HG02588 (cell line): ENCODE data around the gene SHC3.

Source experiments
- ATAC-seq: cut with Tn5 transposase; IDR thresholded peaks from one replicate; pipeline ENCODE4 v1.9.1; 2021; ENCODE audit warnings: mild to moderate bottlenecking, moderate library complexity; ENCODE audit not compliant: unreplicated experiment

The SHC3 gene

DNA sequence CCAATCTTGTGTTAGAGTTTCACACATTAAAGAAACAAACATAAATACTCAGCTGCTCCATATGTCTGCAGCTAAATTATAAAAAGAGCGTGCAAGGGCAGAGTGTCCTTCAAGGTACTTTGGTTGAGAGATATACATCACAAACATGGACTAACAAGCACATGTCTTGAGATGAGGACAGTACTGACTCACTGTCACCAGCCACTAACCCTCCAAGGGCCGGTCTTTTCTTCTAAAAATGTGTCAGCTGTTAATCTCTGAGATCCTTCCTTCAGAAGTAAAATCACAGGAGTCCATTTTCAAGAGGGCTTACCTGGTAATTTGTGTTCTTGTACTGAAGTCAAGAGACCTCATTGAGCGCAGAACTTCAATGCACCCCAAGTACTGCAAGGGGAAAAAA lies 66.4 kb downstream of the SHC3 start:
- ATAC-seq: no peak

DNA sequence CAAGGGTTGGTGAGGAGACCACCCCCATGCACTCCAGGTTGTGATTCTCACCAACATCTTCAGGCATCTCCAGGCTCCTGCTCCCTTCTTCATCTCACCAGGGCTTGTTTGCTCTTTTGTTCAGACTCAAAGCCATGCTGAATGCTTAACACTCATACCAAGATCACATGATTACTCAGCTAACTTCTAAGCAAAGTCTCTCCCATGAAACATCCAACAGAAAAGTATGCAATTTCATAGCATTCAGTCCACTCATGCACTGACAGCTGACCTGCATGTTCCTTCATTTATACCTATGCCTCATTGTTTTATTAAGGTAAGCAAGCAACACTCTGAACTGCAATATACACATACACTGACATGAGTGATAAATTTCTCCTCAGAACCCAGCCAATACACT lies 69.0 kb downstream of the SHC3 start:
- ATAC-seq: no peak

DNA sequence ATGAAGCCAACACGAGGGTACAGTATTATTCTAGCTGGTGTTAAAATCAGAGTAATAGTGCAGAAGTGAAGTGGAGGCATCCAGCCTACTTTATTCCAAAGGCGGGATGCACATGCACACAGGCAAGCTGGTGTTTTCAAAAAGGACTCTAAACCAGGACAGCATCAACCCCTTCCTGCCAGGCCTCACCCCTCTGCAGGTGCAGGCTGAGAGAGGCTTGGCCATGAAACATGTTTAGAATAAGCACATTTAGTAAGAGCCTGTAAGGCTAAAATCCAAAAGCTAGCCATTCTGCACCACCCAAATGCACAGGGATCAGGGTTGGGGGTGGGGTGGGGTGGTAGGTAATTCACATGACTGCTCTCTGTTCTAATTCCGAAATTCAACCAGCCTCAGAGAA lies 71.2 kb downstream of the SHC3 start:
- no peak for ATAC-seq

DNA sequence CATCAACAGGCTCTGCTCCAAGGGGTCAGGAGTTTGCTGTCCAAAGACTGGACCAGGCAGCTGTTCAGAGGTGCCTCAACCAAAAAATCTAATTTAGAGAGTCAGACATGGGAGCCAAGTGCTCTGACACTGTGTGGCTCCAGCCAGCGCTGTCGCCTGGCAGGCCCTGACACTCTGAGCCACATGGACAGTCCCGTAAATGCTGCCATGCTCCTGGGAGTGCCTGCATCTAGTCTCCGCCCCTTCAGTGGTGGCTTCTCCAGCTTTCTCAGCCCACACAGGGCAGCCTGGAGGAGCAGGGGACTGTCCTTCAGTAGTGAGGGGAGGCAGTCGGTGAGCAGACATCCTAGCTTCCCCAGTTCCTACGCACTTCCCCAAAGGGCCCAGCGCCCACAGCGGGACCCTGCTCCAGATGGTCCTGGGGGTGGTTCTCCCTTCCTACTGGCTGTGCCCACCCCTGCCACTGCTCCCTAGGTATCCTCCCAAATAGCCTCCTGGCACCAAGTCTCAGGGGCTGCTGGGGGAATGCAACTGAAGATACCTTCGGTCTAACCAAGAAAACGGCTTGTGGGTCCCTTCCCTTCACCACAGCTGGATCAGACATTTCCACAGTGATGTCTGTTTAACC lies 72.3 kb downstream of the SHC3 start:
- no peak for ATAC-seq

DNA sequence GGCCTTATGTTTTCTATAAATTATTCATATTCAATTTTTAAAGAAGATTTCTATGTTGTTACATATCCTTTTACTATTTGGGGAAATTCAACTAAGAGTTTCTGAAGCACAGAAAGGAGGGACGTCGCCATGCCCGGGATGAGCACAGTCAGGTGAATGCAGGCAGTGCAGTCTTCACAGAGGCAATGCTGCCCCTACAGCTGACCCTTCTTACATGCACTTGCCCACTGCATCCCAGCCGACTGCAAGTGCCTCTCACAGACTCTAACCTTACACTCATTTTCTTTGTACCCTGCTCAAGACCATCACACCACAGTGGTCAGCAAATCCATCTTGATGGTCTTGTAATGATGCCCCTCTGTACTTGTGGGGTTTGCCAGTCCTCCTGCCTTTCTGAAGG lies 73.8 kb downstream of the SHC3 start:
- ATAC-seq: no peak

DNA sequence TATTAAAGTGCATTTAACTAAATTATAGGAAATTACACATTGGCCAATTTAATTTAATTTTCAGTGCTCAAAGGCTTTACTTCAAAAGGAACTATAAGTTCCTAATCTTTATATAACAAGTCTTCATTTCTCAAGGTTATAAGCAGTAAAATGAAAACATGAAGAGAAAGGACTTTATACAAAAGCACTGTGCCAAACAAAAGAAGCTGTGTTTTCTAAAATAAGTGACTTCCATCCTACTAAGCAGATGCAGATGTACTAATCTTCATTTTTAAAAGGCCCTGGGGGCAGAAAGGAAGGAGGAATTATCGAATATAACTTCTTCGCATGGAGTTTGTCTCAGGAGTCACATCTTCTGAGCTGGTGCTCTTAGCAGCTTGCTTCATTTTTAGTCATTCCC lies 81.4 kb downstream of the SHC3 start:
- no peak for ATAC-seq

DNA sequence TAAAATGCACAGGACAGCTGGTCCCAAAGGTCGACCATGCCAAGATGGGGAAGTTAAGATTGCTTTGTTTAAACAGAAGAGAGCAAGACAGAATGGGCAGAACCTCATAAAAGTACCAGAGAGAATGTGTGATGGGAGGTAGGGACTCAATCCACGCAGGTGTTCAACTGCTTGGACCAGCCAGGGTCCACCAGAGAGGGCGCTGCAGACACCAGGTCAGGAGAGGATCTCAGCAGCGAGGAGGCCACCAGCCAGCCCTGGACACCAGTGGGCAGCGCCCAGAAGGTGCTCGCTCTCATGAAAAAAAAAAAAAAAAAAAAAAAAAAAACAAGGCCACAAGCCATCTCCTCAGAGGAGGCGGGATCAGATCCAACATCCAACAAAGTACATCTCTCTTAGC lies 81.8 kb downstream of the SHC3 start:
- no peak for ATAC-seq

DNA sequence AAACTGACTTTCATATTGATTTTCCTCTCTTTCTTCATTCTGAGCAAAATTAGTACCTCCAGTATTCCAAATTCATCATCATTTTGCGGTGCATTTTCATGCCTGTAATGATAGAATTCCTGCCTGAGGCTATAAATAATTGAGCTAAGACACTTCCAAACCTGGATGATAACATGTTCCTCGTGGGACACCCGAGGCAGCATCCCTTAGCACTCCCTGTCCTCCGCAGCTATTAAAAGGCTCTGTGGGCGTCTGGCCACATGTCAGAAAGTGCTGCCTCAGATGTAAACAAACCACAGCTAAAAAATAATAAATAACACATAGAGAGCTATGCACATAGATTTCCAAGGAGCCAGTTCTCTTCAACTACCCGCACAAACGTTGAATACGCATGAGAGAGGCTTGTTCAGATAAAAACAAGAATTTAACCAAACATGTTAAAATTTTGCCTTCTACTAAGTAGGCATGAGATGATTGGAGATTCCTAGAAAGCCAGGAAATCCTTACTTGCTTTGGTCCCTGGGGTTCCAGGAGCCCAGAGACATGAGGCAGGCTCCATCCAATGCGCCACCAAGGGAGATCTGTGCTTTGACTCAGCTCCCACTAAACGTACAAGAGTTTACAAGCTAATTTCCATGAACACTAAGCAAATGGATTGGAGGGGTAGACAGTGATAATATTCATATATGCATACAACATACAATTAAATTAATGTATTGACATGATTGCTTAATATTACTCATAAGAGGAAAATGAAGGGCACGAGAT lies 82.7 kb downstream of the SHC3 start:
- ATAC-seq: no peak

DNA sequence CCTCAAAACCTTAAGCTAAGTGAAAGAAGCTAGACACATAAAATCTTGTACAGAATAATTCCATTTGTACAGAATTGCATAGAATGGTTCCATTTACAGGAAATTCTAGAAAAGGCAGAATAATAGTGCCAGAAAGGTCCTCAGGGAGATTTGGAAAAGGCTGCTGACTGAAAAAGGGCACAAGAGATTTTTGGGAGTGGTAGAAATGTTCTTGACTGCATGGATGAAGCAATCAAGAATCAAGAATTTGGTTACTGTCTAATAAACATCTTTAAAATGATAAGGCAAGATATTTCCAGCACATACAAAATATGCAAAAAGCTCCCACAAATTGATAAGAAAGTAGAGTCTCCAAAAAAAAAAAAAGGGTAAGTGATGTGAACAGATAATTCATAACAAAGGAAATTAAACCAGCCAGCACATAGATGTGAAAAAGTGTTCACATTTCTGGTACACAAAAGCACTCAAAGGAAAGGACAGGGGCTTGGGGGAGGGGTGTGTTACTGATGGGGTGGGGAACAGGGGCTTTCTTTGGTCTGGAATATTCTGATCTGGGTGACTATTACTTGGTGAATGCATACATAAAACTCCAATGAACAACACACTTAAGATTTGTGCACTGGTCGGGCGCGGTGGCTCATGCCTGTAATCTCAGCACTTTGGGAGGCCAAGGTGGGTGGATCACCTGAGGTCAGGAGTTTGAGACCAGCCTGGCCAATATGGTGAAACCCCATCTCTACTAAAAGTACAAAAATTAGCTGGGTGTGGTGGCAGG lies 85.2 kb downstream of the SHC3 start:
- no peak for ATAC-seq

DNA sequence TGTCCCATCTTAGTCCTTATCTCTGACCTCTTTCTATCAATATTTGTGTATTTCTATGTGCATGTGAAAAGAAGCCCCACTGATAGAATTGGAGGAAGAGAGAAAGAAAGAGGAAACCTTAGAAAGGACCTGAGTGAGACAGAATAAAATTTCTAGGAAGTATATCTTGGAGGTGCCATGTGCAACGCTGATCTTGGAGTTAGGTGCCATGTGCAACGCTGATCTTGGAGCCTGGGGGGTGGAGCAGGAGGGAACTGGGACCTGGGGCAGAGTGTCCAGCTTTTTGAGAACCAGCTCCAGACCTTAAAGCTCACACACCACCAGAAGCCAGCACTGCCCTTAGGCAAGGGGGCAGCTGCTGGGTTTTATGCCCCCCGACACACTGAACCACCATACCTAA lies 89.4 kb downstream of the SHC3 start:
- ATAC-seq: no peak

DNA sequence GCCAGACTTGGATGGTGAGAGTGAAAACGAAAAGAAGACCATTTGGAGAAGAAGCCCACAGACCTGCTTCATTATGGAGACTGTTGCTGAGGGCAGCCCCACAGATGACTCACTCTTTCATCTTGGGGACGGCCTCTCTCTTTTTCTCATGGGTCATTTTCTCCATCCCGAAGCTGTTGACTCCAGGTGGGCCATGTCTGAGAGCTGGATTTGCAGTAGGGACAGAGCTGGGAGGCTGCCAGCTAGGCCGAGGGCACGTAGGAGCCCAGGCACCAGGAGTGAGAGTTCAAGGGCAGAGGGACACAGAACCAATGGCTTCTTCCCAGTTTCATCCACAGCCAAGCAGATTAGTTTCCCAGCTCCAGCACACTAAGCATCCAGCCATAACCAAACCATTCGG lies 95.0 kb downstream of the SHC3 start:
- ATAC-seq: no peak

DNA sequence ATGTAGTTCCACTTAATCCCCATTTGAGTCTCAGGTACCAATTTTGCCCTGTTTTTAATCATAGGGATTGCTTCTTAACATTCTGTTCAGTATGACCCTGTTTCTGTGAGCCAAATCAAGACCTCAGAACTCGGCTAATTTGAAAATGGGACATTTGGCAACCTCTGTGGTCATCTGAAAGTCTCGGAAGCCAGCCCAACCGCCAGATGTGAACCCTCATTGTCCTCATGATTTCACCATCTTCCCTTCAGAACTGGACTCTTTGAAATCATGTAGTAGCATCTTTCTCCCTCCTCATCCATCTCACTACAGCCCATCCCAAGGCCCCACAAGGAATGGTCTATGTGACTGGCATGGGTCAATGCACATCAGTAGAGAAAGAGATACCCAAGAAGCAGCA lies 98.4 kb downstream of the SHC3 start:
- no peak for ATAC-seq

DNA sequence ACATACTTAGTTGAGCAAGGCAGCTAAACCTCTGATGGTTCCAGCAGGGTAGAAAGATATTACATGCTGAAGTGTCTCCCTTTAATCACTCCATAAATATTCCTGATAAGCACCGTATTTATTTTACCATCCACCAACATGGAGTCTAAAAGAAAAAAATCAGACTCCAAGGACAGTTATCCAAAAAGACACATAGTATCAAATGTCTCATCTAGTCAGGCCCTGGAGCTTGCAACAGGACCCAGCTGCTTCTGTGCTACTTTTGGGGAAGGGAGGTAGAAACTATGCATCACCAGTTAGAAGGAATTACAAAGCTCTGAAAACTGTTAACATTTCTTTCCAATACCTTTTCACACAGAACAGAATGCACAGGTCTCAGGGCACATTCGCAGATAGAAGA lies 99.2 kb downstream of the SHC3 start:
- no peak for ATAC-seq

DNA sequence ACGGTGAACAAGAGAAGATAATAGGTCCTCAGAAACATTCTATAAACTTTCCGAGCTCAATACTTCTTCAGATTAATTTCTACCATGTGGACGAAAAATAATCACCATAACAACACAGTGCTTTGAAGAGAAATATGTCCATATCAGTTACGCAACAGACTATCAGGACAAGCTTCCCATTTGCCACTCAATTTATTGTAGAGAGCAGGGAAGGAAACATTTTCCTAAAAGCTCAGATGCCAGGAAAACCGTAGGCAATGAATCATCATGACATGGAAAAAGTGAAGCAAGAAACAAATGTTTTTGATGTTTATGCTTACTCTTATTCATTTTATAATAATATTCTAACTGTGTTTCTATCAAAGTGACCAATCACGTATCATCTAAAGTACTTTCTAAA lies 99.8 kb downstream of the SHC3 start:
- ATAC-seq: no peak

DNA sequence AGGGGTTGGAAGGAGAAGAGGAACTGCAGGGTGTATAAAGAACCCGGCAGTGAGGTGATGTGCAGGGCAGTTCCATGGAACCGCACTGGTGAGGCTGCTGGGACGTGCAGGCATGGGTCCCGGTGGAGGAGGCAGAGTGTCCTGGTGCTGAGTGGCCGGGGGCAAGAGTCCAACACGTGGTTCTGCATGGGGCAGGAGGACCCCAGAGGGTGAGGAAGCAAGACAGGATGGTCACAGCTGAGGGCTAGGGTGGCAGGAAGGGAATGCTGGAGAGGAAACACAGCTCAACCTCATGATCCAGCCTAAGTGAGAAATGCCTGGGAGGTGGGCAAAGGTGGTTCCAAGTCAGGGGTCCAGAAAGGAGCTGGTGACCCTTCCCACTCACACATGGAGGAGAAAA lies 100.2 kb downstream of the SHC3 start:
- no peak for ATAC-seq

DNA sequence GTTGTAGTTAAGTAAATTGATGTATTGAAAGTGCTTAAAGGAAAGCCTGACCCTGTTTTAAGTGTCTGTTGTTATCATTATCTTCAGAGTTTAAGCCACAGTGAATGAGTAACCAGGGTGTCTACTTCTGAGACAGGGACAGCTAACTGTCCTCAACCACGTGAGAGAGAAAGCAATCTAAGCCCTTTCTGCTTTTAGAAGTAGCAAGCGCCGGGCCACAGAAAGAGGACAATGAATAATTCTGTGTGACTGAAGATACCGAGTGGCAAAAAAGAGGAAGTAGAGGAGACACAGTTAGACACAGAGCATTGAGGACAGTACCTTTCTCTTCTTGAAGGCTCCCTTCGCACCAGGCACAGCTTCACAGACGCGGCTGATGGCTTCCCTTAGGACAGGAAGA lies 101.1 kb downstream of the SHC3 start:
- no peak for ATAC-seq

DNA sequence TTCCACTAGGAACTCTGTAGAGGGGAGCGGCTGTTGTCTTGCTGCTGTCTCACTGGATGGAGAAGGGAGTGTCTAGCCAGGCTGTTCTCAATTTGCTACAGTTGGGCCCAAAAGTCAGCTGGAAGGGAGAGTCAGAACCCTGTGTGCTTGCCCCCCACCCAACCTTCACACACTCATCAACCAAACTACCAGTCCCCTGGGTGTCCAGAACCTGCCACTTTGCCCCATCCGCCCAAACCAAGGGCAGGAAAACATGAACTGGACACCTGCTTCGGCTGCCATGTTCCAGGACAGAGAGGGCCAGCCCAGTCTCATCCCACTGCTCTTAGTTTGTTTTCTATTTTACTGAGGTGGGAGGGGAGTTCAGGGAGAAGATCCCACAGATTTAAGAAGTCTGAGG lies 105.2 kb downstream of the SHC3 start:
- no peak for ATAC-seq

DNA sequence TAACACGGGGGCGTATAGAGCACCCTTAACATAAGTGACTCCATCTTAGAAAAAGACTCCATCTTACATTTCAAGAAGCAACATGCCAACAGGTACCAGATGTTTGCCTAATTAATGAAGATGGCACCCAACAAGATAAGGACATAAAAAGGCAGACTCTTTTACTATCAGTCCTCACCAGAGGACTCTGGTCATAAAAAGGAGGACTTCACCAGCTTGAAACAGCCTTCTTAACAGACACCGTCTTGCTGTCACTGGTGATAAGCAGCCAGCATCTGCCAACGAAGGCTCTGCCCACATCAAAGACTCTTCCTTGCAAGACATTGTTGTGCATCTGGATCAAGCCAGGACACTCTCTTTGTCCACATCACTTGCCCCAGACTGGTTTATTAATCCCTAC lies 107.0 kb downstream of the SHC3 start:
- ATAC-seq: no peak

DNA sequence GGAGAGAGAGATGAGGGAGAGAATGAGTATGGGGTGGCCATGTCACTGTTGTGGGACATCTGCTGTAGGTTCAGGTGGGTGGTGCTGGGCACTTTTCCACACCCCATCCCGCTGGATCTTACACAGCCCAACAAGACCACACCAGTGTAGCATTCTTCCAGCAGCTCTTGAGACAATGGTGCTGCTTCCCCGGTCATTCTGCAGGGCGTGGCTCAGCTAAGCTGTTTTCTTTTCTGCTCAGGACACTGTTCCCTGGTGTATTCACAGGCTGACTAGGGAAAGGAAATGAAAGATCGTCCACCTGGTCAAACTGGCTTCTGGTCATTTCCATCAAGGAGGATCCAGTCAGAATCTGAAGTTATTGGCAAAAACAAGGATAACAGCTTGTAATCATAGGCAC lies 111.8 kb downstream of the SHC3 start:
- ATAC-seq: no peak

DNA sequence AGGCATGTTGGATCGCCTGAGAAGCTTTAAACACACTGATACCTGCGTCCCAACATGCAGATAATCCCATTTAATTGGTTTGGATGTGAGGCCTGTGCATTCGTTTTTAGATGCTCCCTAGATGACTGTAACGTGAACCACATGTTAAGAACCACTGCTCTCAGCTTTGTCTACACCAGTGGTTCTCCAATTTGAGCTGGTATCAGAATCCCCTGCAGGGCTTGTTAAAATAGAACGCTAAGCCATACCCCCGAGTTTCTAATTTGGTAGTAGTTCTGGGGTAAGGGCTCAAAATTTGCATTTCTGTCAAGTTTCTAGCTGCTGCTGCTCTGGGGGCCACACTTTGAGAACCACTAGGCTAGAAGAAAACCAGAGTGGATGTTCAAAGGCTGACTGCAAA lies 112.7 kb downstream of the SHC3 start:
- no peak for ATAC-seq

DNA sequence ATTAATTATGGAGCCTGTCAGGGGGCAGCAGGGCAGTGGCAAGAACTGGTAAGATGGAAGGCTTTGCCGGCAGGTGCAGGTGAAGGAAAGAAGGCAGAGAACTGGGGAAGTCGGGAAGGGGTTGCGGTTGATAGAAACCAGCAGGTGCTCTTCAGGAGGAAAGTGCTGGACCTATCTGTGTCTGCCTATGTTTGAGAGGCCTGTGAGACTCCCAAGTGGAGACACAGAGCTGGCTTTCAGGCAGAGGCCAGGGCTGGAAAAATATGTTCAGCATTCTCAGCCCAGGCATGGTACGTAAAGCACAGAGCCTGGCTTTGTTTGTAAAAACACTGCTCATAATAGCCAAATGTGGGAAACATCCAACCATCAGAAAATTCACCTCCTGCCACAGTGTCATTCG lies 117.8 kb downstream of the SHC3 start:
- ATAC-seq: no peak

DNA sequence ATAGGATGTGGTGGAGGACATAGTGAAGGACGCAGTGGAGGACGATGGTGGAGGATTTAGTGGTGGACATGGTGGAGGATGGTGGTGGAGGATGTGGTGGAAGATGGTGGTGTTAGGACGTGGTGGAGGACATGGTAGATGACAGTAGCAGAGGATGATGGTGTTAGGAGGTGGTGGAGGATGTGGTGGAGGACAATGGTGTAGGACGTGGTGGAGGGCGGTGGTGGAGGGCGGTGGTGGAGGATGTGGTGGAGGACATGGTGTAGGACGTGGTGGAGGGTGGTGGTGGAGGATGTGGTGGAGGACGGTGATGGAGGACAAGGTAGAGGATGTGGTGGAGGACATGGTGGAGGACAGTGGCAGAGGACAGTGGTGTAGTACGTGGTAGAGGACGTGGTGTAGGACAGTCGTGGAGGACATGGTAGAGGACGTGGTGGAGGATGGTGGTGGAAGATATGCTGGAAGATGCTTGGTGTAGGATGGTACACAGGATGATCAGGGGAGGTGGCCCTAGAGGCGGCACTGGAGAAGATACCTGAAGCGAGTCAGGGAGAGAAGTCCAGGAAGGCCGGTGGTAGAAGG lies 118.6 kb downstream of the SHC3 start:
- no peak for ATAC-seq
